Measurements from ENCODE around the gene NDUFB3.

NDUFB3 gene

GRCh38 chr2:201090574-201090973 is 18.8 kb downstream of the NDUFB3 start:
- Histone ChIP-seq H3K27me3 (ENCODE audit: insufficient read depth, poor library complexity, severe bottlenecking) (no peaks in the 10 kb centered on the region), H3K4me3 (replicated peaks; ENCODE audit: insufficient read depth, low read length) (no peak overlapping the region), H3K27ac (replicated peaks) (0 out of 2 replicates have a peak overlapping the region, but pooled peaks have one; percentile 6)
- TF ChIP-seq SPI1 (IDR thresholded peaks at IDR 0.05; ENCODE audit: borderline replicate concordance, low read depth): no peak
- TF ChIP-seq, protein P1, sequence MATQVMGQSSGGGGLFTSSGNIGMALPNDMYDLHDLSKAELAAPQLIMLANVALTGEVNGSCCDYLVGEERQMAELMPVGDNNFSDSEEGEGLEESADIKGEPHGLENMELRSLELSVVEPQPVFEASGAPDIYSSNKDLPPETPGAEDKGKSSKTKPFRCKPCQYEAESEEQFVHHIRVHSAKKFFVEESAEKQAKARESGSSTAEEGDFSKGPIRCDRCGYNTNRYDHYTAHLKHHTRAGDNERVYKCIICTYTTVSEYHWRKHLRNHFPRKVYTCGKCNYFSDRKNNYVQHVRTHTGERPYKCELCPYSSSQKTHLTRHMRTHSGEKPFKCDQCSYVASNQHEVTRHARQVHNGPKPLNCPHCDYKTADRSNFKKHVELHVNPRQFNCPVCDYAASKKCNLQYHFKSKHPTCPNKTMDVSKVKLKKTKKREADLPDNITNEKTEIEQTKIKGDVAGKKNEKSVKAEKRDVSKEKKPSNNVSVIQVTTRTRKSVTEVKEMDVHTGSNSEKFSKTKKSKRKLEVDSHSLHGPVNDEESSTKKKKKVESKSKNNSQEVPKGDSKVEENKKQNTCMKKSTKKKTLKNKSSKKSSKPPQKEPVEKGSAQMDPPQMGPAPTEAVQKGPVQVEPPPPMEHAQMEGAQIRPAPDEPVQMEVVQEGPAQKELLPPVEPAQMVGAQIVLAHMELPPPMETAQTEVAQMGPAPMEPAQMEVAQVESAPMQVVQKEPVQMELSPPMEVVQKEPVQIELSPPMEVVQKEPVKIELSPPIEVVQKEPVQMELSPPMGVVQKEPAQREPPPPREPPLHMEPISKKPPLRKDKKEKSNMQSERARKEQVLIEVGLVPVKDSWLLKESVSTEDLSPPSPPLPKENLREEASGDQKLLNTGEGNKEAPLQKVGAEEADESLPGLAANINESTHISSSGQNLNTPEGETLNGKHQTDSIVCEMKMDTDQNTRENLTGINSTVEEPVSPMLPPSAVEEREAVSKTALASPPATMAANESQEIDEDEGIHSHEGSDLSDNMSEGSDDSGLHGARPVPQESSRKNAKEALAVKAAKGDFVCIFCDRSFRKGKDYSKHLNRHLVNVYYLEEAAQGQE (IDR thresholded peaks at IDR 0.05; ENCODE audit: insufficient replicate concordance, low read depth): no peak
- TF ChIP-seq GABPA (IDR thresholded peaks at IDR 0.05; ENCODE audit: low read depth): no peak
- no peak for TF ChIP-seq POLR2AphosphoS5 (IDR thresholded peaks at IDR 0.05; ENCODE audit: low read depth)
- TF ChIP-seq, protein P2, sequence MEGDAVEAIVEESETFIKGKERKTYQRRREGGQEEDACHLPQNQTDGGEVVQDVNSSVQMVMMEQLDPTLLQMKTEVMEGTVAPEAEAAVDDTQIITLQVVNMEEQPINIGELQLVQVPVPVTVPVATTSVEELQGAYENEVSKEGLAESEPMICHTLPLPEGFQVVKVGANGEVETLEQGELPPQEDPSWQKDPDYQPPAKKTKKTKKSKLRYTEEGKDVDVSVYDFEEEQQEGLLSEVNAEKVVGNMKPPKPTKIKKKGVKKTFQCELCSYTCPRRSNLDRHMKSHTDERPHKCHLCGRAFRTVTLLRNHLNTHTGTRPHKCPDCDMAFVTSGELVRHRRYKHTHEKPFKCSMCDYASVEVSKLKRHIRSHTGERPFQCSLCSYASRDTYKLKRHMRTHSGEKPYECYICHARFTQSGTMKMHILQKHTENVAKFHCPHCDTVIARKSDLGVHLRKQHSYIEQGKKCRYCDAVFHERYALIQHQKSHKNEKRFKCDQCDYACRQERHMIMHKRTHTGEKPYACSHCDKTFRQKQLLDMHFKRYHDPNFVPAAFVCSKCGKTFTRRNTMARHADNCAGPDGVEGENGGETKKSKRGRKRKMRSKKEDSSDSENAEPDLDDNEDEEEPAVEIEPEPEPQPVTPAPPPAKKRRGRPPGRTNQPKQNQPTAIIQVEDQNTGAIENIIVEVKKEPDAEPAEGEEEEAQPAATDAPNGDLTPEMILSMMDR (IDR thresholded peaks at IDR 0.05; ENCODE audit: insufficient read depth, low read length): no peak
- DNase-seq (ENCODE audit: low read depth in 1 of 2, low spot score in 1 of 2): no peak

- TF ChIP-seq SPI1 (IDR thresholded peaks at IDR 0.05; ENCODE audit: borderline replicate concordance, low read depth) (no peak), GABPA (IDR thresholded peaks at IDR 0.05; ENCODE audit: low read depth) (peak; percentile 46; the same call in 1 of the 2 replicates), POLR2AphosphoS5 (IDR thresholded peaks at IDR 0.05; ENCODE audit: low read depth) (peak; percentile 24; the same call in 1 of the 2 replicates)
- TF ChIP-seq, protein P1 (IDR thresholded peaks at IDR 0.05; ENCODE audit: insufficient replicate concordance, low read depth): peak; percentile 62
- TF ChIP-seq, protein P2 (IDR thresholded peaks at IDR 0.05; ENCODE audit: insufficient read depth, low read length): no peak
- DNase-seq (ENCODE audit: low read depth in 1 of 2, low spot score in 1 of 2): peak; percentile 20 to 86
- Histone ChIP-seq H3K27me3 (ENCODE audit: insufficient read depth, poor library complexity, severe bottlenecking) (no peaks in the 10 kb centered on the region), H3K4me3 (replicated peaks; ENCODE audit: insufficient read depth, low read length) (no peak overlapping the region), H3K27ac (replicated peaks) (peak overlapping the region; percentile 71)
Observed at GRCh38 chr2:201093573-201093972, 21.8 kb downstream of the NDUFB3 start.

DNA sequence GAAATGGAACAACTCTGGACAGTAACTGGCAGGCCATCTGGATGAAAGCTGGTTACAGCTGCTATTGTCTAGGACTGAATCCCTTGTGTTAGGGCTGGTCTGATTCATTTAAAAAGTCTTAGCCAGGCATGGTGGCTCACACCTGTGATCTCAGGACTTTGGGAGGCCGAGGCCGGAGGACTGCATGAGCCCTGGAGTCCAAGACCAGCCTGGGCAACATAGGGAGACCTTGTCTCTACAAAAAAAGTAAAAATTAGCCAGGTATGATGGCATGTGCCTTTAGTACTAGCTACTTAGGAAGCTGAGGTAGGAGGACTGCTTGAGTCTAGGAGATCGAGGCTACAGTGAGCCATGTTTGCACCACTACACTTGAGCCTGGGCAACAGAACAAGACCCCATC is 28.7 kb downstream of the NDUFB3 start:
- TF ChIP-seq POLR2AphosphoS5 (IDR thresholded peaks at IDR 0.05; ENCODE audit: low read depth) (no peak), SPI1 (IDR thresholded peaks at IDR 0.05; ENCODE audit: borderline replicate concordance, low read depth) (no peak), GABPA (IDR thresholded peaks at IDR 0.05; ENCODE audit: low read depth) (no peak)
- TF ChIP-seq, protein P2 (IDR thresholded peaks at IDR 0.05; ENCODE audit: insufficient read depth, low read length): no peak
- TF ChIP-seq, protein P1 (IDR thresholded peaks at IDR 0.05; ENCODE audit: insufficient replicate concordance, low read depth): no peak
- Histone ChIP-seq H3K27ac (replicated peaks) (no peak overlapping the region), H3K4me3 (replicated peaks; ENCODE audit: insufficient read depth, low read length) (no peak overlapping the region), H3K27me3 (ENCODE audit: insufficient read depth, poor library complexity, severe bottlenecking) (no peaks in the 10 kb centered on the region)
- DNase-seq (ENCODE audit: low read depth in 1 of 2, low spot score in 1 of 2): no peak
